UCSD-AML1 (cell line): Measurements from ENCODE around the gene ANTXRL.
"Not testable (repeated sequence)": the region's sequence is repeated elsewhere in the genome, so short reads cannot be mapped to it uniquely, and the experiment has no call there.

Experiments used
- DNase-seq: peaks from one replicate; lab custom pipeline; 2025; ENCODE audit not compliant: unreplicated experiment; lab: John Stamatoyannopoulos, UW

ANTXRL gene

DNA sequence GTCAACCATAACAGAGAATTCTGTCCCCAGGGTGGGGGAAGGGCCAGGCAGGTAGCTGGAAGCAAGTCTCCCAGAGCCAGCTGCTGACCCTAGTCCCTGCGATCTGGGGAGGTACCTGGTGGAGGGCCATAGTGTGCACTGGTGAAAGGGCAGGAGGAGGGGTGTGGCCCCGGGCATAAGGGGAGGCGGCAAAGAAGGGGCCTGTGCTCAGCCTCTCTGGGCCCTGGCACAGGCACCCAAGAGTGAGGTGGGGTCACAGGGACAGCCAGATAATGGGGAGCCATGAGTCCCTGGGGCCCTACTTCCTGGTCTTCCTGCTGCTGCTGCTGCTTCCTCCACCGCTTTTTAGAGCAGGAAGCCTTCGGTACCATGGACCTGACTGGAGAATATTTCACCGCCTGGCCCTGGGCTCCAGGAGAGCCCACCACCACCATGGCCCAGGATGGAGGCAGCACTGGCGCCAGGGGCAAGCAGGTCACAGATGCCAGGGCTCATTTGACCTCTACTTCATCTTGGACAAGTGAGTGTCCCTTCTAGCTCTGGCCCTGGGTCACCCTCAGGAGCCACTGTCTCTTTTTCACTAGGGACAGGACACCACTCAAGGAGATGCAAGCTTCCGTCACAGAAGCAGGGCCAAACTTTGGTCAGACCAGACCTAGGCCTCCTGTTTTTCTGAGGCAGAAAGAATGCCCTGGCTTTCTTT lies at the start of gene ANTXRL:
ANTXRL (plus strand) TSS at position 7 of the 703 bp plus-strand sequence; CDS start at position 273, 266 bp downstream.
- DNase-seq: no peak

DNA sequence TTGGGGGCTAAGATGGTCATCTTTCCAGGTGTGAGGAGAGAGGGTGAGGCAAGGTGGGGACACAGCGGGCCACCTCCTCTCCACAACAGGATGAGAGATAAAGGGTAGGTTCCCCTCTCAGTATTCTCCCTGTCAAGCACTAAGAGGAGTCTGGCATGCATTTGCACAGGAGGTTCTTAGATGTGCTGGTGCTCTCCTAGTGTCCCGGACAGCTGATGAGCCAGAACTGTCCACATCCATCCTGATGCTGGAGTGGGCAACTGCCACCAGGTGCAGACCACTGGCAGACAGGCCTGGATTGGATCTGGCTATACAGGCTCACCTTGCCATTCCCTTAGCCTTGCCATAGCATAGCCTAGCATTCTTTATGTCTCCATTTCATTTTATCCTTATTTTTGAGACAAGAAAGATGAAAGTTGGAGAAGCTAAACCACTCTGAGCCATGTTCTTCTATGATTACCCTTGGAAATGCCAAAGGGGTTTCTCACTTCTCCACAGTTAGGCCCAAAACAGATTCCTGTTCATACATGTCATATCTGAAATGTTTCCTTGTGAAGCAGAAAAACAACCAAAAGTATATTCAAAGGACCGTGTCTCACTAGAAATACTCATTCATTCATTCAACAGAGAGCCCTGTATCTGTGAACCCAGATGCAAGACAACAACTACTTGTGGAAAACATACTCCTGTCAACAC lies 48.8 kb upstream of the ANTXRL start:
- no peak for DNase-seq

GRCh38 chr10:46239247-46239646 lies 47.5 kb upstream of the ANTXRL start:
- no peak for DNase-seq

DNA sequence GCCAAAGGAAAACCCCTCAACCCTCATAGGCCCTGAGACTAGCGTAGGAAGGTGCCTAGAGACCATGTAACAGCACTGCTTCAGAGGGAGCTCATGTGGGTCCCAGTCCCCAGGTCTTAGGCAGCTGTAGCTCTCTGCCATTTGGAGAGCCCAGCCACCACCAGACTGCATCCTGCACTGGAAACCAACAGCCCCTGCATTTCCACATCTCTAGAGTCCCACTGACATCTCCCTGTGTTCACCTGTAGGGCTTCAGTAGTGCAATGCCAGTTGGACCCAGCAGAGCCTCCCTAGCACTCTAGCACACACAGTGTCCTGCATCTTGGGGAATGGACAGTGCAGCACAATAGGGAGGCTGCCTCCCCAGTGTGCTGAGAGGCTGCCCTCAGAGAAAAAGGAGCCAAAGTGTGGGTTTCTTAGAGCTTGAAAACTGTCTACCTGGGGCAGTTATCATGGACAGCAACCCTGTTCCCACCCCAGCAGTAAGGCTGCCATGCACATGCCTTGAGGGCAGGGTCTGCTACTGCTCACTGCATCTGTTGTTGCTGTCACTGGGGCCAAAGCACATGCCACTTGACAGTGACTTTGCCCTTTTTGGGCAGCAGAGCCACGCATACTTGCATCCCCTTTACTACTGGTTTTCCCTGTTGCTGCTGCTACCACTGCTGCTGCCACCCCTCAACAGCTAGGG lies 46.7 kb upstream of the ANTXRL start:
- no peak for DNase-seq

DNA sequence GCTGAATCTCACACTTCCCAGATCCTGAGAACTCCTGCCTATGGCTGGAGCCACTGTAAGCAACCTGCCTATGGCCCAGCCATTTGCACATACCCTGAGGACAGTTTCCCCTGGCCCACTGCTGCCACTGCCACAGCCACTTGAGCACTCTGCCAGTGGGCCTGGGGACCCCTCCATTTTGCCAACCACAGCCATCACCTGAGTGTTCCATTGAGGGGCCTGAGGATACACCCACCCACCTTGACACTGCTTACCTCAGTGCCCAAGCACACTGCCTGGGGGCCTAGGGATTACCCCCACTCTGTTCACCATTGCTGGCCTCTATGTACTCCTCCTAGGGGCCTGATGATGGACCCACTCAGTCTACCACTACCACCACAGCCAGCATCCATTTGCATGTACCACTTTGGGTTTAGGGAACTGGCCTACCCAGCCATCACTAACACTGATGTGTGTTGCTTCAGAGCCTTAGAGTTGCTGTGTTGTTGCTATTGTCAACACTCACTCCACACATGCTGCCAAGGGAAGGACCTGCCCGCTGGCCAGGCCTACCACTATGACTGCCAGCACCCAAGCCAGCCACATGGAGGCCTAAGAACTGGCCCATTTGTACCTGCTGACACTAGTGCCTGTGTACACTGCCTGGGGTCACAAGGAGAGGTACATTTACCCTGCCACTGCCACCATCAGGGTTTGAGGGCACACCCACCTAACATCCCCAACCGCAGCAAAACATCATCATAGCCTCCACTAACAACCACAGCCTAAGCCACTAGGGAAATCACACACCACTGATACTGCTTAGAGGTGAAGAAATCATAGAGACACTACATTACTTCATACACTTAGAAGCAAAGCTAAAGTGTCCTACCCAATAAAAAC lies 45.9 kb upstream of the ANTXRL start:
- no peak for DNase-seq

- DNase-seq: no peak
Measured at GRCh38 chr10:46245381-46245900, 41.4 kb upstream of the ANTXRL start.

- DNase-seq: not testable (repeated sequence)
Measured at GRCh38 chr10:46246400-46247180, 40.2 kb upstream of the ANTXRL start.

GRCh38 chr10:46247181-46247475 lies 39.7 kb upstream of the ANTXRL start:
- no peak for DNase-seq

- no peak for DNase-seq
Measured at GRCh38 chr10:46247808-46248569, 38.8 kb upstream of the ANTXRL start.

DNA sequence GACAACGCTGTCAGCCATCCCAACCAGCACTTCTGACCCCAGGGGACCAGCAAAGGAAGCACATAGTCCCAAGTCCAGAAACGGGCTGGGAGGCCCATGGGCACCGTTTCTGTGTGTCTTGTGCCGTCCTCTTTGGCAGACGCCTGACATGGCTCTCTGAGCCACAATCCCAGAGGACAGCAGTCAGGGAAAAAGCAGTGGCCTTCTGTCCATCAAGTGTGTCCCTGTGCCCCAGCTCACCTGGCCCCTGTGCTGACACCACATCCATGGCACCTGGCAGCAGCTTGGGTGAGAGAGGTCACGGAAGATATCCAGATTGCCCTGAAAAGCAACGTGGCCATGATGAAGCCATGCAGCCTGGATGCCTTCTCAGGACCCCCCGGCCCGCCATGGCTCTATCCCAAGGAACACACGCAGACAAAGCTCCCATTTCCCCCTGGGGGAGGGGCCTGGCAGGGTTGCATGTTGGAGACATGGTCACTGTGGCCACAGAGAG lies 38.1 kb upstream of the ANTXRL start:
- DNase-seq: no peak

GRCh38 chr10:46249617-46250344 lies 37.0 kb upstream of the ANTXRL start:
- DNase-seq: not testable (repeated sequence)

DNA sequence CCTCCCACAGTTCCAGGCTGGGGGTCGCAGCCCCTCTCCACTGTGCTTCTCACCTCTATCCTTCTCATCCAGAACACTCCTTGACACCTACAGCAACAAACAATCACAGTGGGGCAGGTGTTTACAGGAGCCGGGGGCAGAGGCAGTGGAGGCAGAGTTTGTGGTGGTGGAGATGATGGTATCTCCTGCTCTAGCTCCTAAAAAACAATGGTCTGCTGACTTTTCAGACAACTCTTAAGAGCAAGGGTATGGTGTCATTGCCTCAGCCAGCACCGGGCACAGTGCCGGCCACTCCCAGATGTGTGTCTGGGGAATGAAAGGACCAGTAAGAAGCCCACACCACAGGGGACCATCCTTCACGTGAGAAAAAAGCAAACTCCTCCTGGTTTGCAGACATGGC lies 36.3 kb upstream of the ANTXRL start:
- no peak for DNase-seq

DNA sequence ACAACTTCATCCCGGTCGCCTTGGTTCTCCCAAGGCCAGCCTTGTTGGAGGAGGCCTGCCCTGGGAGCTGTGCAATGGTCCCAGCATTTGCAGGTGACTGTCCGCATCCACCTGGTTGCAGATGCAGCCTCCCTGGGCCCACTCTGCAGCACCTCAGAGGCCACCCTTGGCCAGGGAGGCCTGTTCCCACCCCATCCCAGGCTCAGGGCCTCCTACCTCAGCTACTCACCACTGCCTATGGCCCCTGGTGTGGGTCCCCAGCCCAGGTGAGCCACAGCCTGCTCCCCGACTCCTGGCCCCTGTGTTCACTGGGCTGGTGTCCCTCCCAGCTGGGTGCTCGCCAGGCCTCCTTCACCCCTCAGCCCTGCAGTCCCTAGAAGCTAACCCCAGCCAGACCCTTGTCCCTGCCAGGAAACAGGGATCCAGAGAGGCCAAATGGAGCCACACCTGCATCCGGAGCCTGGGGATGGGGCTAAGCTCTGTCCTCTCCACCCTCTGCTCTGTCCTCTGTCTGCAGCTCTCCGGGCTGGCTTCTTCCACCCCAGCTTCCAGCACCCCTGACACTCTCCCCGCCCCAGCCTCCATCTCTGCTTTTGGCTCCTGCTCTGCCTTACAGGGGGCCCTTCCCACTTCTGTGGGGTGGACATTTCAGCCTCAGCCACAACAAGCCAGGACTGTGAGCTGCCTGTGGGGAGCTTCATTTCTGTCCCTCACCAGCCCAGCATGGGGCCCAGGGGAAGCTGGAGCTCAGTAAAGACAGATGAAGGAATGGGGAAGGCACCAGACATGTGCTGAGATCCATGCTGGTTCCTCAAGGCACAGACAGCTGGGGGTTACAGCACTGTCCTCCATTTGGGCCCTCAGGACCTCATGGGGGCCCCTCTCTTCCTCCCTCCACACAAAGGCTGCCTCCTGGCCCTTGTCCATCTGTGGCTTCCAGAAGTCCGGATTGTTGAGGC lies 35.6 kb upstream of the ANTXRL start:
- no peak for DNase-seq

- DNase-seq: no peak
Measured at GRCh38 chr10:46251857-46252847, 34.6 kb upstream of the ANTXRL start.

DNA sequence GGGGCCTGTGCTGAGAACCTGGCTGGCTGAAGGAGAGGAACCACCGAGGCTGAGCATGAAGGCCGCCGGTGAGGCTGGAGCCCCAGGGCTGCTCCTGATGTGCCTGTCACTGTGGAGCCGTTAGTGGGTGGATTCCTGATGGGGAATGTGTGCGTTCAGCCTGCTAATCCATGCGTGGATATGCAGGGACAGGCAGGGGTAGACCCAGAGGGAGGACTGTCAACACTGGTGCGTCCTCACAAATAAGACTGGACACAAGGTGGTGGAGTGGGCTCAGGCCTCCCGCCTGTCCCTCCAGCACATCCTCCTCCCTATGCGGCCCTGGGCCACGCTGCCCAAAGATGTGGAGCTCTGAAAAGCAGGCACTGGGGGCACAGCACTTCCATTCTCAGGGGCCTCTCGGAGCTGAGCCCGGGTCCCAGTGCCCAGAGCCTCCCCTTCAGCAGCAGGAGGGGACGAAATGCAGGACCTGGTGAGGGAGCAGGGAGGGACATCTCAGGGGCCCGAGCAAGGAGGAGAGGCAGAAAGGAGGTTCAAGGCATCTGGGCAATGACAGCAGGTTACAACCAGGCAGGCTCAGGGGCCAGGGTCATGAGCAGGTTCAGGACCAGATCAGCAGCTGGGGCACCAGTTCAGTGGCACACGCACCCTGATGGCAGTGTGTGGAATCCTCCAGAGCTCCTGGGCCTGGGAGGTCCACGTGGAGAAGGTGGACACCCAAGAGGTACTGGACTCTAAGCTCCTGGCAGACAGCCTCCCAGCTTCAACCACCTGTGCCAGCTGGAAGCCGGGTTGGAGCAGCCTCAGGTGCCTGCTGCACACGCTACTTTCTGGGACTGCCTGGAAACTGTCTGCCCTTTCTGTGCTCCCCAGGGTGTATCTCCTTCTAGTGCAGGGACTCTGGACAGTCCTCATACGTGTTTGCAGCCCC lies 33.5 kb upstream of the ANTXRL start:
- DNase-seq: no peak
